Nucleus accumbens (tissue), 56 donors: ENCODE measurements around the gene SCART1.

Experiments
- DNase-seq, 56 donors: peaks; one replicate each; lab custom pipeline; 2025; lab: John Stamatoyannopoulos, UW

Gene SCART1

GRCh38 chr10:133454204-133454893 is 604 bp downstream of the SCART1 start:
- no peak for DNase-seq

- DNase-seq, result no peak
Observed at GRCh38 chr10:133455196-133455595, 1.5 kb downstream of the SCART1 start.

DNA sequence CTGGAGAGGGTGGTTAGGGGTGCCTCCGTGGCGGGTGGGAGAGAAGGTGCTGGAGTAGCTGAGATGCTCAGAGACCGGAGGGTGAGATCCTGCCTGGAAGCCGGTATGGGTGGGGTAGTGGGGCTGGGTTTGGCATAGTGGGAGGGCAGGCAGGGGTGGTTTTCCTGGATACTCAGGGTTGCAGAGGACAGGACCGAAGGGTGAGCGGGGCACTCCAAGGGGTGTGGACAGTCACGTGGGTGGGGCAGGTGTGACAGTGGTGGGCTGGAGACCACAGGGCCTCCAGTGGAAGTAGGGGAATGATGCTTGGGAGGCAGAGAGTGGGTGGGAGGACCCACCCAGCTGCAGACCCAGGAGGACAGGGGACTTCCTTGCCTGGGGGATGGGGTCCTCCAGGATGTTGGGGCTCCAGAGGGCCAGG is 1.9 kb downstream of the SCART1 start:
- no peak for DNase-seq

- DNase-seq, result no peak
Observed at GRCh38 chr10:133456041-133456951, 2.6 kb downstream of the SCART1 start.

DNA sequence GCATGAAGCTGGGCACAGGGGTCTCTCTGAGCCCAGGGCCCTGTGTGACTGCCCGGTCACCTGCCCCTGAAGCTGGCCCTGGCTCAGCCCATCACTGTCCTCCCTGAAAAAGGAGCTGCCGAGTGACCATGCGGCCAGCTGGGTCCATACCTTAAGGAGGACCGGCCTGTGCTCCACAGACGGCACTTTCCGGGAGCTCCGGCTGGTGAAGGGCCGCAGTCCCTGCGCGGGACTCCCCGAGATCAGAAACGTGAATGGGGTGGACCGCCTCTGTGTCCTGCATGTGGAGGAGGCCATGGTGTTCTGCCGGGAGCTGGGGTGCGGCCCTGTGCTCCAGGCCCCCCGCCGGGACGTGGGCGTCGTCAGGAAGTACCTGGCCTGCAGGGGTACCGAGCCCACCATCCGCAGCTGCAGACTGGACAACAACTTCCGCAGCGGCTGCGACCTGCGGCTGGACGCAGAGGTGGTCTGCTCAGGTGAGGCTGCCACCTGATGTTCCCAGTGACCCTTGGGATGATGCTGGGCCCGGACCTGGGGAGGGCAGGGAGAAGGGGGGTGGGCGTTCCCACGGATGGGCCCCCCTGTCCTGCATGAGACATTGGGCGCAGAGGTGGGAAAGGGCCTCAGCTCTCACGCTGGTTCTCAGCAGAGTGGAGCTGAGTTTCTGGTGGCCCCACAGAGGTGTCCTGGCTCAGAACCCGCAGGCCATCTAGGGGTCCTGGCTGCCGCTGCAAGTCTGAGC is 3.5 kb downstream of the SCART1 start:
- no peak for DNase-seq

DNA sequence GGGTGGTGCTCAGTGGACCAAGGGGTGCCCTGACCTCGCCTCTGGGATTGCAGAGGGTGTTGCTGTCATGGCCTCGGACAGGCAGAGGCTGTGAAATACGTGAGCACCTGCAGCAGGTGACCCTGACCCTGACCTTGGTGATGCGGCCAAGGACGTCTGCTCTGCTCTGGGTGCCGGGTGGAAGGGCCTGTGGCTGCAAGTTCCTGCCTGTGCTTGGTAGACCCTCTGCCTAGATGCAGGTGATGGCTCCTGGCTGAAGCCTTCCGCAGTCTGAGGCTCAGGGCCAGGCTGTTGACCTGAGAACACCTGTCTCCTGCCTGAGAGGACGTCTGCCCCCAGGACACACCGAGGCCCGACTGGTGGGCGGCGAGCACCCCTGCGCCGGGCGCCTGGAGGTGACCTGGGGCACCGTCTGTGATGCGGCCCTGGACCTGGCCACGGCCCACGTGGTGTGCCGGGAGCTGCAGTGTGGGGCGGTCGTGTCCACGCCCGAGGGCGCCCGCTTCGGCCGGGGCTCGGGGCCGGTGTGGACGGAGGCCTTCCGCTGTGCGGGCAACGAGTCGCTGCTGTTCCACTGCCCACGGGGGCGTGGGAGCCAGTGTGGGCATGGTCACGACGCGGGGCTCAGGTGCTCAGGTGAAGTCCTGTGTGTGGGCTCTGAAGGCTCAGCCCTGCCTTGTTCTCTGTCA is 4.4 kb downstream of the SCART1 start:
- no peak for DNase-seq

DNA sequence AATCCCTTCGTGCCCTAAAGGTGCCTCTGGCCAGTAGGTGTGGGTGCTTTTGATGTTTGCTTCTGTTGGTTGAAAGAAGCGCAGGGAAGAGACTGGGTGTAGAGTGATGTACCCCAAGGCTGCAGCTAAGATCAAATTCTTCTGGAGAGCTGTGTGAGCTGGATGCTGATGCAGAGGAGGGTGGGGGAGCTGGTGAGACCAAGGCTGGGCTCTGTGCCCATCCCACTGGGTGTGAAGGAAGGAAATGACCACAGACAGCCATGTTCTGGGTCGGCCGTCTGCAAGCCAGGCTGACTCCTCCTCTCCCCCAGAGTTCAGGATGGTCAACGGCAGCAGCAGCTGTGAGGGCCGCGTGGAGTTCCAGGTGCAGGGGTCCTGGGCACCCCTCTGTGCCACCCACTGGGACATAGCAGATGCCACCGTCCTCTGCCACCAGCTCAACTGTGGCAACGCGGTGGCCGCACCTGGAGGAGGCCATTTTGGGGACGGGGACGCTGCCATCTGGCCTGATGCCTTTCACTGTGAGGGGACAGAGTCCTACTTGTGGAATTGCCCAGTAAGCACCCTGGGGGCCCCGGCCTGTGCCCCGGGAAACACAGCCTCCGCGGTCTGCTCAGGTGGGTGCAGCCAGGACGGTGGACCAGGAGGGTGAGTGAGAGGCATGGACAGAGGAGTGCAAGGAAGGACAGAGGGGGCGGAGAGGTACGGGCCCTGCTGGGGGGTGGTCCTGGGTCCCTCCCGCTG is 5.1 kb downstream of the SCART1 start:
- DNase-seq, result no peak

DNA sequence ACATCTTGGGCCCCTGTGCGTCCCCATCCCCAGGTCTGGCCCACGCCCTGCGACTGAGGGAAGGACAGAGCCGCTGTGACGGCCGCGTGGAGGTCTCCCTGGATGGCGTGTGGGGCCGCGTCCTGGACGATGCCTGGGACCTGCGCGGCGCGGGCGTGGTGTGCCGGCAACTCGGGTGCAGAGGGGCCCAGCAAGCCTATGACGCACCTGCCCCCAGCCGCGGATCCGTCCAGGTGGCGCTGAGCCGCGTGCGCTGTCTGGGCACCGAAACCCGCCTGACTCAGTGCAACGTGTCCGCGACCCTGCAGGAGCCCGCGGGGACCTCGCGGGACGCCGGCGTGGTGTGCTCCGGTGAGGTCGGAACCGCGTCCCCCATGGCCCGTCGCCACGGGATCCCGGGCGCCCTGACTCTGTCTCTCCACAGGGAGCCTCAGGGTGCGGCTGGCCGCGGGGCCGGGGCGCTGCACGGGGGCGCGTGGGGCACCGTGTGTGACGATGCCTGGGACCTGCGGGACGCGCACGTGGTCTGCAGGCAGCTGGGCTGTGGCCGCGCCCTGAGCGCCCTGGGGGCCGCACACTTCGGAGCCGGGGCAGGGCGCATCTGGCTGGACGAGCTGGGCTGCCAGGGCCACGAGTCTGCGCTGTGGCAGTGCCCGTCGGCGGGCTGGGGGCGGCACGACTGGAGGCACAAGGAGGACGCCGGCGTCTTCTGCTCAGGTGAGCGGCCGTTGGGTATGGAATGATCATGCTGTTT is 5.9 kb downstream of the SCART1 start:
- no peak for DNase-seq

DNA sequence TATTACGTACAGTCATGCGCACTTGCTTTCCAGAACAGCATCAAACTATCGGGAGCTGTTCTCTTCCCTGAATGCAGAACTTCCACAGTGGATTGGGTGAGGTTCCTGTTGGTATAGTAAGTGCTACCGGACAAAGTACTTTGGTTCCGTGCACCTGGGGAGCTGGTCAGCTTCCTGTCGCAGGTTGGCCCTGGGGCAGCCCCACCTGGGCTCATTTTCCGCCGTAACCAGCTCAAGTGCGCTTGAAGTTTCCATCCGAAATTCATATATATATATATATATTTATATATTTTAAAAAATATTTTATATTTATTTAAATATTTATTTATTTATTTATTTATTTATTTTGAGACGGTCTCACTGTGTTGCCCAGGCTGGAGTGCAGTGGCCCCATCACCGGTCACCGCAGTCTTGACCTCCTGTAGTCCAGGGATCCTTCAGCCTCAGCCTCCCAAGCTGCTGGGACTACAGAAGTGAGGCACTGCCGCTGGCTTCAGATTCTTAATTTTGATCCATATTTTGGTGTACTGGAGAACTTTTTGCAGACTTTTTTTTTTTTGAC is 6.5 kb downstream of the SCART1 start:
- no peak for DNase-seq

- no peak for DNase-seq
Observed at GRCh38 chr10:133461027-133461426, 7.3 kb downstream of the SCART1 start.

DNA sequence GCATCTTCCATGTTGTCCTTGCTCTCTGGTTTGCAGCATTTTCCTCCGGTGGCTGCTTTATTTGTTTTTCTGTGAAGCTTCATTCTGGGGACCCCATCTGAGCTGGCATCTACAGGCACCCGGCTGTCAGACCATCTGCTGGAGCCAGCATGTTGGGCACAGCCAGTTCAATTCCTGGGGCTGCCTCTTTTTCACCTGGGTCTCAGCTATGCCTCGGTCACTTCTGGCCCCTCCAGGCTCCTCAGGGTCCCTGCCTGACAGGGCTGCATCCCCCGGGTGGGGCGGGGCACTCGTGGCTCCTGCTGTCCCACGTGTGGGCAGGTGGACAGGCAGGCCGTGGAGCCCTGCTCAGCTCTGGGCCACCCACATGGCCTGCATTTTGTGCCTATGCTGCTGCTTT is 8.1 kb downstream of the SCART1 start:
- no peak for DNase-seq

- DNase-seq, result no peak
Observed at GRCh38 chr10:133462512-133463305, 9.0 kb downstream of the SCART1 start.

- no peak for DNase-seq
Observed at GRCh38 chr10:133464582-133465031, 10.9 kb downstream of the SCART1 start.

DNA sequence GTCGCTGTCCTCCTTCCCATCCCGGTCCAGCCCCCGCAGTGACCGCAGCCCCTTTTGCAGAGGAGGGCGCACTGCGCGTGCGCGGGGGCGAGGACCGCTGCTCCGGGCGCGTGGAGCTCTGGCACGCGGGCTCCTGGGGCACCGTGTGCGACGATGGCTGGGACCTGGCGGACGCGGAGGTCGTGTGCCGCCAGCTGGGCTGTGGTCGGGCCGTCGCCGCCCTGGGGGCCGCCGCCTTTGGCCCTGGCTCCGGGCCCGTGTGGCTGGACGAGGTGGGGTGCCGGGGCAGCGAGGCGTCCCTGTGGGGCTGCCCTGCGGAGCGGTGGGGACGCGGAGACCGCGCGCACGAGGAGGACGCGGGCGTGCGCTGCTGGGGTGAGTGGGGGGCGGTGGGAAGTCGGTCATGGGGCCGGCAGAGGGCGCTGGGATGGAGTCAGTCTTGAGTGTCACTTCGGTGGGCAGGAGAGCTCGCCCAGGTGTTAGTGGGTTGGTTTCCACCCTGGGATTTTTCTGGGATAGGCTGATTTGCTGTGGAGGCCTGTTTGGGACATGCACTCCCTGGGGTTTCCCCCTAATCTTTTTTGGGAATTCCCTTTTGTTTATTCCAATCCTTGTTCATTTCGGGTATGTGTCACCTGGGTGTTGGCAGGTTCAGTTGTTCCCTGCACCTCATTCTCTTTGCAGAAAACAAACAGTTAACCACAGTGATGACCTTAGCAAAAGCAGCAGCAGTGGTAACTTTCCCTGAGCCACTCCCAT is 11.6 kb downstream of the SCART1 start:
- no peak for DNase-seq

GRCh38 chr10:133465950-133466474 is 12.3 kb downstream of the SCART1 start:
- DNase-seq, result no peak

GRCh38 chr10:133466683-133467275 is 13.0 kb downstream of the SCART1 start:
- no peak for DNase-seq
